IMR-90 (cell line): ENCODE measurements around the gene CFAP97D1. TPM values are rescaled to one million over a fixed set of nuclear protein-coding genes. Genes with fewer than 3 reads are reported as not detected.

Source experiments
- polyA plus RNA-seq, 3 experiments: library from polyadenylated mRNA; depleted of rRNA; stranded (reverse); fragments of >200 nt; gene quantifications; 2 replicates each; pipeline ENCODE4 v1.2.3, GENCODE V29; 2012; ENCODE audit warnings: low replicate concordance in 1 of 3
- total RNA-seq: library from RNA; depleted of rRNA; stranded (reverse); fragments of >200 nt; gene quantifications from 2 replicates; pipeline ENCODE4 v1.2.3, GENCODE V29; 2012; rRNA removed

Gene CFAP97D1
- total and polyA plus RNA-seq, 2 of the 4 experiments (the other 2 are of a cell fraction): under 0.01 TPM; not detected in 1

Other genes starting within 250 kb of the CFAP97D1 start
- 3.3 and 4.3 TPM in 2 replicates for gene ETV4, start 234.1 kb upstream of the CFAP97D1 start, total RNA-seq
- 12.7 and 13.2 TPM in 2 replicates for gene ETV4, start 234.1 kb upstream of the CFAP97D1 start, polyA plus RNA-seq (2012; rRNA removed)
- 0.72 and 0.83 TPM in 2 replicates for gene MEOX1, start 118.5 kb upstream of the CFAP97D1 start, total RNA-seq
- 0.48 and 0.52 TPM in 2 replicates for gene MEOX1, start 118.5 kb upstream of the CFAP97D1 start, polyA plus RNA-seq (2012; rRNA removed)
- gene SOST, start 21.6 kb upstream of the CFAP97D1 start, total RNA-seq: not detected in 2 replicates
- gene SOST, start 21.6 kb upstream of the CFAP97D1 start, polyA plus RNA-seq (2012; rRNA removed): not detected in 2 replicates
- 40.9 and 42.5 TPM in 2 replicates for gene DUSP3, start 1.5 kb upstream of the CFAP97D1 start, total RNA-seq
- 33.3 and 33.5 TPM in 2 replicates for gene DUSP3, start 1.5 kb upstream of the CFAP97D1 start, polyA plus RNA-seq (2012; rRNA removed)
- gene MPP3, start 52.7 kb downstream of the CFAP97D1 start, total RNA-seq: 5.0 and 5.7 TPM in 2 replicates
- 10.7 and 11.9 TPM in 2 replicates for gene MPP3, start 52.7 kb downstream of the CFAP97D1 start, polyA plus RNA-seq (2012; rRNA removed)
- not detected in 2 replicates for gene CD300LG, start 66.7 kb downstream of the CFAP97D1 start, total RNA-seq
- not detected in 2 replicates for gene CD300LG, start 66.7 kb downstream of the CFAP97D1 start, polyA plus RNA-seq (2012; rRNA removed)
- 1.9 and 3.2 TPM in 2 replicates for gene MPP2, start 127.1 kb downstream of the CFAP97D1 start, total RNA-seq
- 3.8 TPM in 2 replicates for gene MPP2, start 127.1 kb downstream of the CFAP97D1 start, polyA plus RNA-seq (2012; rRNA removed)
- gene PPY, start 162.0 kb downstream of the CFAP97D1 start, total RNA-seq: not detected in 2 replicates
- not detected in 2 replicates for gene PPY, start 162.0 kb downstream of the CFAP97D1 start, polyA plus RNA-seq (2012; rRNA removed)
- not detected in 2 replicates for gene PYY, start 173.5 kb downstream of the CFAP97D1 start, total RNA-seq
- gene PYY, start 173.5 kb downstream of the CFAP97D1 start, polyA plus RNA-seq (2012; rRNA removed): not detected in 2 replicates
- gene NAGS, start 224.2 kb downstream of the CFAP97D1 start, total RNA-seq: 0.28 and 0.54 TPM in 2 replicates
- 0.92 and 0.99 TPM in 2 replicates for gene NAGS, start 224.2 kb downstream of the CFAP97D1 start, polyA plus RNA-seq (2012; rRNA removed)
- gene TMEM101, start 234.5 kb downstream of the CFAP97D1 start, total RNA-seq: 36.6 and 42.5 TPM in 2 replicates
- gene TMEM101, start 234.5 kb downstream of the CFAP97D1 start, polyA plus RNA-seq (2012; rRNA removed): 30.7 and 34.4 TPM in 2 replicates